GM18873 (cell line): ENCODE data around the gene ARHGAP35.
"Not testable (repeated sequence)": the region's sequence is repeated elsewhere in the genome, so short reads cannot be mapped to it uniquely, and the experiment has no call there.

Experiments used
- ATAC-seq: cut with Tn5 transposase; IDR thresholded peaks from one replicate; pipeline ENCODE4 v1.9.1; 2021; ENCODE audit warnings: mild to moderate bottlenecking, moderate library complexity, moderate number of reproducible peaks; ENCODE audit not compliant: unreplicated experiment, low FRiP score

Gene ARHGAP35

DNA sequence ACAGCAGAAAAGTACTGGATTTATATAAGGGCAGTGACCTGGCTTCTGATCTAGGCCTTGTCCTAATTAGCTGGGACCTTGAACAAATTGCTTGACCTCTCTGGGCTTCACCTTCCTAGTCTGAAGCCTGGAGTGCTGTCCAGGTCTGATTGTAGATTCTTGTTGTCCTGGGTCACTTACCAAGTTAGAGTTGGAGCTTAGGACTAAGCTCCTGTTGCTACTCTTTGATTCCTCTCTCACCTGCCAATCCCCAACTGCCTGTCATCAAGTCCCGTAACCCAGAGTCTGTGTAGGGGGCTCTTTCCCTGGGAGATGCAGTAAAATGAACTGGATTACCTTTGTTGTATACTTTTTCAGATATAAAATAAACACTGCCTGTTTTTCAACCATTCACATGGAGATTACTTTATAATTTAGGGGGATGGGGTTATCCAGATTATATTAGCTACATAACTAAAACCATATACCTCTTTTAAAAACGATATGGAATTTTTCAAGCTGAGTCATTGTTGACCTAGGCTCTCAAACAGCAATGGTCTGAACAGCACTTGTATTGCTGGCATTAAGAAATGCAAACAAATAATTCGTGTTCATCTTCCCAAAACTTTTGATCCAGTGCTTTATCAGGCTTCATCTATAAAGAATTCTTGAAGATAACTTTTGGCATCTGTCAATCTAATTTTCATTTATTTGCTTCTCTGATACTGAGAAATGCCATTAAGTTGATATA lies 5.8 kb downstream of the ARHGAP35 start:
- no peak for ATAC-seq

DNA sequence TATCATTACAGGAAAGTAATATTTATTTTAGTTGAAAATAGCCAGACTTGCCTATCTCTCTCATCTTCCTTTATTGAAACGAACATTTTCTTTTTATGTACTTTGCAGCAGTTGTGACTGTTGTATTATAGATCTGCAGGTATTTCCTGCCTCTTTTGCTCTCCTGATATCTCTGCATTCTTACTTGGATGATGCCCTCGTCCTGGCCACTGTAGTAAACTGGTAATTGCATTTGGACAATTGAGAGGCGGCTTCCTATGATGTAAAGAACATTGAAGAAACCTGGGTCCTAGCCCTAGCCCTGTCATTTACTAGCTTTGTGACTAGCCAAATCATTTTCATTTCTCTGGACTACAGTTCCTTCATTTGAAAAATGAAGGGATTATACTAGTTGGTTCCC lies 6.4 kb downstream of the ARHGAP35 start:
- no peak for ATAC-seq

DNA sequence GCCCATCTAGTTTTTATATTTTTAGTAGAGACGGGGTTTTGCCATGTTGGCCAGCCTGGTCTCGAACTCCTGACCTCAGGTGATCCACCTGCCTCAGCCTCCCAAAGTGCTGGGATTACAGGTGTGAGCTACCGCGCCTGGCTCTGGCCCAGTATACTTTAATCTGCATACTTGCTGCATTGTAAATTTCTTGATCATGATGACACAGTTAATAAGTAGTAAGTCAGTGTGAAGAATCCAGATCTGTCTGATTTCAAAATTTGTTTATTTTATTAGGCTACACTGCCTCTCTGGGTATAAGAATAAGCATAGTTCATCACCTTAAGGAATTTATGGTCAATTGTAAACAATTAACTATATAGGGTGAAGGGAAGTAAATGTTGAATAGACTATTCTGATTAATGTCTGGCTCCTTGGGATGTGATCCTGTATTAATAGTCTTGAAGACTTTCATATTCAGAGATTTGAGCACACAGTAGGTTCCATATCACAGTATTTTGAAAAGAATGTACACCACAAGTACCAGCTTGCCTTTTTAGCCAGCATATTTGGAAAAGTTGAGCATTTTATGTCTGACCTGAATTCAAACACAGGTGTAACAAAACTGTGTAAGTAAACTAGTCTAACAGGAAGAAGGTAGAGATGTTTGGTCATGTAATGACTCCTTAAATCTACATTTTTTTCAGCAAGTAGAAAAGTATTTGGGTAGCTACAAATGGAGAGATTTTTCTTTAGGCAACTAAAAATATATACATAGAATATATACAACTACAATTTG lies 7.4 kb downstream of the ARHGAP35 start:
- no peak for ATAC-seq

DNA sequence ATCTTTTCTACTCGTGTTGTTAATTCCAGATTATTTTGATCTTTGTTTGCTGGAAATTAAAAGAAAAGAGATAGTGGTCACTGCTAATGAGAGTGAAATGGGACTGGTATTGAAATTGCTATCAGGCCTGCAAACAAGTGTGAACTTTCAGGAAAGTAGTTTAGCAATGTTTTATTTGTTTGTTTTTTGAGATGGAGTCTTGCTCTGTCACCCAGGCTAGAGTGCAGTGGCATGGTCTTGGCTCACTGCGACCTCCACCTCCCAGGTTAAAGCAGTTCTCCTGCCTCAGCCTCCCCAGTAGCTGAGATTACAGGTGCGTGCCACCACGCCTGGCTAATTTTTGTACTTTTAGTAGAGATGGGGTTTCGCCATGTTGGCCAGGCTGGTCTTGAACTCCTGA lies 10.4 kb downstream of the ARHGAP35 start:
- ATAC-seq = not testable (repeated sequence)

DNA sequence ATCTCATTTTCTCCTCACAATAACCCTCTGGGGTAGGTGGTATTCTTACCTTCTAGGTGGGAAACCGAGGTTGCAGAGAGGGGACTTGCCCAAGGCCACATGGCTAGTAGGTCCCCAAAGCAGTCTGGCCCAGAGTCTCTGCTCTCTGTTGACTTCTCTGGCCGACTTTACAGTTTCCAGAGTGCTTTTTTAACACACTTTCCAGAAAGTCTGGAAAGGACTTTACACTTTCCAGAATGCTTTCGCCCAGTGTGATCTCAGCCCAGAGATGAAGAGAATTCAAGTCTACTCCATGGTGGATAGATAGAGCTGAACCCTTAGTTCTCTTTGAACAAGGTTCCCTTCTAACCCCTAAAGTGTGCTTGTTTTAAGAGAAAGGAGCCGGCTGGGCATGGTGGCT lies 12.2 kb downstream of the ARHGAP35 start:
- no peak for ATAC-seq

DNA sequence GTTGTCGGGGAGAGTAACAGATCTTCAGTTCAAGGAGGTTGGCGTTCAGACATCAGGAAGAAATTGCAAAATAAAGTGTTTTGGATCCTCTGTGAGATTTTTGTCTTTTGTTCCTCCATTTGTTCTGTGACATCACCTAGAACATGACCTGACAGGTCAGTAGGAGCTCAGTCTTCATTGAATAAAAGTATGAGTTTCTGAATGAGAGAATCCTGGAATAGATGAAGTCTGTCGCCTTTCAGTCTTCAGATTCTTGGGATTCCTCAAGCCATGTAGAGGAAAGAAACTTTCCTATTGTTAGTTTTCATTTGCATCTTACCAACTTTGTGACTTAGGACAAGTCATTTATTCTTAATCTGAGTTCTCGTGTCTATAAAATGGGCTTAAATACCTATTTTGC lies 14.4 kb downstream of the ARHGAP35 start:
- ATAC-seq = no peak

DNA sequence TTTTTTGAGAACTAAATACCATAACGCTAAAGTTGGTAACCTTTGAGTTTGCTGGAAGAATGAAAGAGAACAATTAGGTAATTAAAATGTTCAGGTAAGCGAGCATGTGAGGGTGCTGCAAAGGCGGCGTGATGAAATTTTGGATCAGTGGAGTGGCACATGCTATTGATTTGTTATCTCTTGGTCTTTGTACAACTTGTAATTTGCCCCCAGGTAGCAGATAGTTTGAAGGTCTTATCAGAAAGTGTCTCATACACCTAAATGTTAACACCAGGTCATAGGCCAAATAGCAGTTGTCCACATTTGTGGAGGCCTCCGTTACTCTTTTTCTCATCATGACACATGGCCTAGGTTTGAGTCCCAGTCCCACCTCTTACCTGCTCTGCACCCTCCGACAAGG lies 14.9 kb downstream of the ARHGAP35 start:
- ATAC-seq = no peak

DNA sequence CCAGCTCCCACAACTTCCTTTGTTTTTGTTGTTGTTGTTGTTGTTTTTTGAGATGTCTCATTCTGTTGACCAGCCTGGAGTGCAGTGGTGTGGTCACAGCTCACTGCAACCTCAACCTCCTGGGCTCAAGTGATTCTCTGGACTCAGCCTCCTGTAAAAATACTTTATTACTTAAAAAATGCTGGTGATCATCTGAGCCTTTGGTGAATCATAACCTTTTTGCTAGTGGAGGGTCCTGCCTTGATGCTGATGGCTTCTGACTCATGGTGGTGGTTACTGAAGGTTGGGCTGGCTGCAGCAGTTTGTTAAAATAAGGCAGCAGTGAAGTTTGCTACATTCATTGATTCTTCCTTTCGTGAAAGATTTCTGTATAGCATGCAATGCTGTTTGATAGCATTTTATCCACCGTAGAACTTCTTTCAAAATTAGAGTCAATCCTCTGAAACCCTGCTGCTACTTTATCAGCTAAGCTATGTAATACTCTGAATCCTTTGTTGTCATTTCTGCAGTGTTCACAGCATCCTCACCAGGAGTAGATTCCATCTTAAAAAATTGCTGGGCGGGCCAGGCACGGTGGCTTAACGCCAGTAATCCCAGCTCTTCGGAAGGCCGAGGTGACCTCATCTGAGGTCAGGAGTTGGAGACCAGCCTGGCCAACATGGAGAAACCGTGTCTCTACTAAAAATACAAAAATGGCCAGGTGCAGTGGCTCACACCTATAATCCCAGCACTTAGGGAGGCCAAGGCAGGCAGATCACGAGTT lies 18.0 kb downstream of the ARHGAP35 start:
- no peak for ATAC-seq

DNA sequence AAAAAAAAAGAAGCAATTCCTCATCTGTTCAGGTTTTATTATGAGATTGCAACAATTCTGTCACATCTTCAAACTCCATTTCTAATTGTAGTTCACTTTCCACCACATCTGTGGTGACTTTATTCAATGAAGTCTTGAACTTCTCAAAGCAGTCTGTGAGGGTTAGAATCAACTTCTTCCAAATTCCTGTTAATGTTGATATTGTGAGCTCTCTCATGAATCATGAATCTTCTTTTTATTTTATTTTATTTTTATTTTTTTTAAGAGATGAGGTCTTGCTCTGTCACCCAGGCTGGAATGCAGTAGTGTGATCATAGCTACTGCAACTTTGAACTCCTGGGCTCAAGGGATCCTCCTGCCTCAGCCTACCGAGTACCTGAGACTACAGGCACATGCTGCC lies 19.6 kb downstream of the ARHGAP35 start:
- ATAC-seq = no peak

DNA sequence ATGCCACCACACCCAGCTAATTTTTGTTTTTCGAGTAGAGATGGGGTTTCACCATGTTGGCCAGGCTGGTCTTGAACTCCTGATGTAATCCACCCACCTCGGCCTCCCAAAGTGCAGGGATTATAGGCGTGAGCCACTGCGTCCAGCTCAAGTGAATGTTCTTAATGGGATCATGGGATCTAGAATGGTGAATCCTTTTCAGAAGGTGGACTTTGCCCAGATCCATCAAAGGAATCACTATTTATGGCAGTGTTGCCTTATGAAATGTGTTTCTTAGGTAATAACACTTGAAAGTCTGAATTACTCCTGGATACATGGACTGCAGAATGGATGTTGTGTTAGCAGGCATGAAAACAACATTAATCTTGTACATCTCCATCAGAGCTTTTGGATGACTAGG lies 20.3 kb downstream of the ARHGAP35 start:
- ATAC-seq = no peak

DNA sequence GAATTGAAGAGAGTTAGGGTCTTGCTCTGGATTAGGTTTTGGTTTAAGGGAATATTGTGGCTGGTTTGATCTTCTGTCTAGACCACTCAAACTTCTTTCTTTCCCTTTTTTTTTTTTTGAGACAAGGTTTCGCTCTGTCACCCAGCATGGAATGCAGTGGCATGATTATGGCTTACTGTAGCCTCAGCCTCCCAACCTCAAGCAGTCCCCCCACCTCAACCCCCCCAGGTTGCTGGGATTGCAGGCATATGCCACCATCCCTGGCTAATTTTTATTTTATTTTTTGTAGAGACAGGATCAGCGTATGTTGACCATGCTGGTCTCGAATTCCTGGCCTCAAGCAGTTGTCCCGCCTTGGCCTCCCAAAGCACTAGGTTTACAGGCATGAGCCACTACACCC lies 21.2 kb downstream of the ARHGAP35 start:
- ATAC-seq = no peak

DNA sequence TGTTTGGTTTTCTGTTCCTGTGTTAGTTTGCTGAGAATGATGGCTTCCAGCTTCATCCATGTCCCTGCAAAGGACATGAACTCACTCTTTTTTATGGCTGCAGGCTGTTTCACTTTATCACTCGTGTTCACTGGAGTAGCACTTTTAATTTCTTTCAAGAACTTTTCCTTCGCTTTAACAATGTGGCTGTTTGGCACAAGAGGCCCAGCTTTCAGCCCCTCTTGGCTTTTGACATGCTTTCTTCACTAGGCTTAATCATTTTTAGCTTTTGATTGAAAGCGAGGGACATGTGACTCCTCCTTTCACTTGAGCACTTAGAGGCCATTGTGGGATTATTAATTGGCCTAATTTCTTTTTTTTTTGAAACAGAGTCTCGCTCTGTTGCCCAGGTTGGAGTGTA lies 22.0 kb downstream of the ARHGAP35 start:
- ATAC-seq = not testable (repeated sequence)

DNA sequence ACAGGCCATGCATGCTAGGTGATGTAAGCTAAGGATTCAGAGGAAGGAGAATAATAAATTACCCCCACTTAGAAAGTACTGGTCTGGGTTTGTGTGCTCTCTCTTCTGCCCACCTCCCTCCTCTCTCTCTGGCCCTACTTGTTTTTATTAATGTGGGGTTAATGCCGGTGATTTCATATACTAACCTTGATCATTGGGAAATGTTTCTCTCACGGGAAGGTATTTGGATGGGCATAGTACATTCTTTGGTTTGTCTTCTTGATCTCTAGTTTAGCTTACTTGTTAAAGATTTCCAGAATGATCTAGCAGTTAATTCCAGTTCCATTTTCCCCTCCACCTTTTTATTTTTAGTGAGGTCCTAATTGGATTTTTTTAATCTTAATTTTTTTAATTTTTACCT lies 24.6 kb downstream of the ARHGAP35 start:
- ATAC-seq = no peak

DNA sequence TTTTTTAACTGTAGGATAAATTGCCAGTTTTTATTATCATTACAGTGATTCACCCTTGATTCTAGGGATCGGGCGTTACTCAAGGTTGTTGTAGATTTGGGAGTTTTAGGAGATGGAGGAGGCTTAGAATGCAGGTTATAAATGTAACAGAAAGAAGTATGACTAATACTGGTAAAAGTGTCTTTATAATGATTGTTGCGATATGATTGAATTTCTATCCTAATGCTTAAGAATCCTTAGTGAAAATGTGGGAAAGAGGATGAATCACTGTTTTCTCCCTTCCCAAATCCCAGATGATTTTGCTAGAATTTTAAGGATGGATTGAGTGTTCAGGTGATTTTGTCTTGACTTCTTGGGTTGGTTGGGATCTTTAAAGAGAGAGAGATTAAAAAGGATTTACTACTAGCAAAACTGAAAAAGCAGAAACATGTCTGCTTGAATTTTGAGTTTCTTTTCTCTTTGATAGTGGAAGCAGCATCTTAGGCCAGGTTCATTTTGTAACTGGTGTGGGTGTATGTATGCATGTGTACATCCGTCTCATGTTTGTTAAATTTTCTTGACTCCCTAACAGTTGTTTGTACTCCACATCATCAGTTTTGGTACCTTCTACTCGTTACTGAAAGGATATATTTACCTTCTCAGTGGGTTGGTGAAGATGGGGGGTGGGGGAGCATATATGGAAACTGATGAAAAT lies 25.9 kb downstream of the ARHGAP35 start:
- ATAC-seq = no peak

DNA sequence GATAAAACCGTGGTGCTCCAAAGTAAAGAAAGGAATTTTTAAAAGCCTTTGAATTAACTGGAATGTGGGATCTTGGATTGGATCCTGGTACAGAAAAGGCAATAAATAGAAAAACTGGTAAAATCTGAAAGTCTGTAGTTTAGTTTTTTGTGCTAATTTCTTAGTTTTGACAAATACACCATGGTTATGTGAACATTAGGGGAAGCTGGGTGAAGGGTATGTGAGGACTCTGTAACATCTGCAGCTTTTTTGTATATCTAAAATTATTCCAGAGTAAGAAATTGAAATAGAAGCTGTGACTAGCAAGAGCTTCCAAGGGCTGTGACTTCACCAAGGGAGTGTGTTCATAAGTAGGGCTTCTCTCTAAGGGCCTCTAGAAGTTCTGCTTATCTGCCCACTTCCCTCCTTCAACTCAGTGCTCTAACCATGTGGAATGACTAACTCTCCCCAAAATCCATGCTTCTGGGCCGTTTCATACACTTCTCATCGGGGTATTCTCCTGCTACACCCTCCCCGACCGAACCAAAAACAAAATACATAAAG lies 26.5 kb downstream of the ARHGAP35 start:
- no peak for ATAC-seq

DNA sequence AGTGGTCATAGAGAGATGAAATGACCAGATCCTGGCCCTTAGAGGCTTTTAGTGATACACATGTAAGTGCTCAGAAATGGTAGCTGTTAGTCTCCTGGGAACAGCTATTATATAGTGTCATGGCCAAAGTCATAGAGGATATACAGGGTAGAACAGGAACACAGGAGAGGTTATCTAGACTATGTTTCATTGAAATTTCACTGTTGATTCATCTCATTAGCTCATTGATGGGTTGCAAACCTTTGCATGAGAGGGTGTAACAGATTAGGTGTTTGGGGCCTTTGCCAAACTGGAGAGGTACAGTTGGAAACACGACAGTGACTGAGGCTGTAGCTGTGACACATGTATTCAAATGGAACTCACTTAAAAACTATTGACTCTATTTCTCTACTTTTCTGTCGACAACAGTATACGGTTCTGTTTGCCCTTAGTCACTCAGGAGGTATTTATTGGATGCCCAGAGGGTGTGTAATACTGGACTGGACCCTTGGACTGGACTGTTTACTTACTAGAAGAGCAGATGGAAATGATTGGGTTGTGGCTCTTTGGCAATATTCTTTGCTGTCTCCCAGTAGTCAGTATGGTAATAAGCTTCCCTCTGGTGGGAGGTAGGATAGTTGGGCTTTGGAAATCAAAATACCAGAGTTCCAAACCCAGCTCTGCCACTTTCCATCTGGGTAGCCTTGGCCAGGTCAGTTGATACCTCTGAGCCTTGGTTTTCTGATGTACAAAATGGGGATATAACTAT lies 29.8 kb downstream of the ARHGAP35 start:
- ATAC-seq = no peak

DNA sequence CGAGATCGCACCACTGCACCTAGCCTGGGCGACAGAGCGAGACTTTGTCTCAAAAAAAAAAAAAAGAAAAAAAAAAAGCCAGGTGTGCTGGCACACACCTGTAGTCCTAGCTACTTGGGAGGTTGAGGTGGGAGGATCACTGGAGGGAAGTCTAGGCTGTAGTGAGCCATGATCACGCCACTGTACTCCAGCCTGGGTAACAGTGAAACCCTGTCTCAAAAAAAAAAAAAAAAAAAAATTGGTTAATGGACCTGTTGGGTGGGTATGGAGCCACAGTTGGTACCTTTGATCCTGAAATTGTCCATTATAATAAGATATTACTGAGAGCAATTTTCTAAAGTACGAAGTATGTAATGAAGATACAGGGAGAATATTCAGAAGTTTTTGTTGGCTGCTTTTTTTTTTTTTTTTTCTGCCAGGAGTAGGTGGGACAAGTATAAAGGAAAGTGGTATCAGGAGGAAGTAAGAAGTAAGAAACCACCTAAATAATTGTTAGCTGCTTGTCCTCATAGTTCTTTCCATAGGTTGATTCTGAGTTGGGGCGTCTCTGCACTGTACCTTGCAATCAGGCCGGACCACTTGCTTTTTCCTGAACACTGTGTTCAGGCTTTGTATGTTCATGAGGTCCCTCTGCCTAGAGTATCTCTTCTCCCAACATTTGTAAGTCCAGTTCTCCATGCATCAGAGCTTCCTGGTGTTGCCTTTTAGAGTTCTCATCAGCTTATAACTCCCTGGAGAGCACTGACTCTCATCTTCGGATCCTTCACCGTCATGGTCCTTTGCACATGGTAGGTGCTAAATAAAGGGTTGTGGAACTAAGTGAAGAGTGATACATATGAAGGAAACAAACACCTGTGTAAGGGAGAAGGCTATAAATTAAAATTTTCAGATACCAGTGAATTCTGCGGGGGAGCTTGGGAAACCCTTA lies 31.7 kb downstream of the ARHGAP35 start:
- no peak for ATAC-seq

DNA sequence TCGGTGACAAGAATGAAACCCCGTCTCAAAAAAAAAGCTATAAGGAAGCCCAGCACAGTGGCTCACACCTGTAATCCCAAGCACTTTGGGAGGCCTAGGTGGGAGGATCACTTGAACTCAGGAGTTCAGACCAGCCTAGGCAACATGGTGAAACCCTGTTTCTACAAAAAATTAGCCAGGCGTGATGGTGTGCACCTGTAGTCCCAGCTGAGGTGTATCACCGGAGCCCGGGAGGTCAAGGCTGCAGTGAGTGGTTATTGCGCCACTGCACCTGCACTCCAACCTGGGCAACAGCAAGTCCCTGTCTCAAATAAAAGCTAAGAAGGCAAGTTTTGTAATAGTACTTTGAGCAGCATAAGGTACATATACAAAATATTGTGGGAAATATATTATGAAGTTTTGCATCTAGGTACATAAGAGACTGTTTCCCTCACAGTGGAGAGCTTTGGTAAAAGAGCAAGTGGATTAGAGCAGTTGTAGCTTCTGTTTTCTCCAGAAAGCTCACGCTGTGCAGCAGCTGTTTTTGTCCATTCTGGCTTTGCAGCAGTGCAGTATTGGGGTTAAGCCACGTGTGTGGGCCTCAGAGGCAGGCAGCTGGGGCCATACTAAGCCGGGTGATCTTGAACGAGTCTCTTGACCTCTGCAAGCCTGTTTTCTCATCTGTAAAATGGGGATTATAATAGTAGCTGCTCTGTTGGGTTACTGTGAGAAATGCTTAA lies 35.4 kb downstream of the ARHGAP35 start:
- no peak for ATAC-seq
